RPMI8226 (cell line): ENCODE data around the gene PIGB.
"Not testable (repeated sequence)": the region's sequence is repeated elsewhere in the genome, so short reads cannot be mapped to it uniquely, and the experiment has no call there.

Experiments
- DNase-seq: peaks from one replicate; pipeline ENCODE4 v3.0.0-alpha.2; 2015

Gene PIGB

GRCh38 chr15:55383687-55384086 is 64.7 kb downstream of the PIGB start:
- no peak for DNase-seq

- no peak for DNase-seq
Measured at GRCh38 chr15:55387027-55387426, 68.0 kb downstream of the PIGB start.

- no peak for DNase-seq
Measured at GRCh38 chr15:55389264-55389607, 70.2 kb downstream of the PIGB start.

- no peak for DNase-seq
Measured at GRCh38 chr15:55394694-55395093, 75.7 kb downstream of the PIGB start.

- no peak for DNase-seq
Measured at GRCh38 chr15:55398243-55398642, 79.2 kb downstream of the PIGB start.

GRCh38 chr15:55400050-55400449 is 81.0 kb downstream of the PIGB start:
- not testable (repeated sequence) for DNase-seq

- no peak for DNase-seq
Measured at GRCh38 chr15:55401786-55402246, 82.8 kb downstream of the PIGB start.

- DNase-seq: peak; percentile 26
Measured at GRCh38 chr15:55402707-55403106, 83.7 kb downstream of the PIGB start.

- peak; percentile 83 for DNase-seq
Measured at GRCh38 chr15:55403531-55403930, 84.5 kb downstream of the PIGB start.
